GM21737 (cell line): ENCODE data around the gene CNP.

ENCODE experiments used
- ATAC-seq: cut with Tn5 transposase; IDR thresholded peaks from one replicate; pipeline ENCODE4 v1.9.1; 2021; ENCODE audit warnings: mild to moderate bottlenecking, moderate library complexity; ENCODE audit not compliant: unreplicated experiment

CNP gene

DNA sequence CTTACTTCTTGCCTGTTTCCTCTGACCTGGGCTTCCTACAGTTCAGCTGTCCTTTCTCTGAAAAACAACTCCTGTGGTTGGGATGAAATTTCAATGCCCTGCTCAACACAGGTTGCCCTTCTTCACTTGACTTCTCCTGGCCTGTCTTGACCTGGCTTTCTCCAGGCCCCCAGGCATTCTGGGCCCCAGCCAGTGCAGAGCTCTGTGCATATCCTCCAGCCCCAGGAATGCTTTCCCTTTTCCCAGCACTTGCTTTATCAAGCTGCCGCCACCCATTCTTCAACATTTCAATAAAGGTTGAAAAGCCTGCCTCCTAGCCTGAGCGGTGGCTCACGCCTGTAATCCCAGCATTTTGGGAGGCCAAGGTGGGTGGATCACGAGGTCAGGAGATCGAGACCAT, 25.4 kb upstream of the CNP start:
- no peak for ATAC-seq

GRCh38 chr17:41942626-41943373, 23.8 kb upstream of the CNP start:
- no peak for ATAC-seq

DNA sequence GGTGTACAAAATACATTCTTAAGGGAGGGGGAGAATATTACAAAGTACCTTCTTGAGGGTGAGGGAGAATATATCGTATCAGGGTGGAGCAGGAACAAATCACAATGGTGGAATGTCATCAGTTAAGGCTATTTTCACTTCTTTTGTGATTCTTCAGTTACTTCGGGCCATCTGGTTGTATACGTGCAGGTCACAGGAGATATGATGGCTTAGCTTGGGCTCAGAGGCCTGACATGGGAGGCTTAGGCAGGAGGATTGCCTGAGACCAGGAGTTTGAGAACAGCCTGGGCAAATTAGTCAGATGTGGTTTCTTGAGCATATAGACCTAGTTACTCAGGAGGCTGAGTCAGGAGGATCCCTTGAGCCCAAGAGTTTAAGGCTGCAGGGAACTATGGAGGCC, 23.1 kb upstream of the CNP start:
- no peak for ATAC-seq

DNA sequence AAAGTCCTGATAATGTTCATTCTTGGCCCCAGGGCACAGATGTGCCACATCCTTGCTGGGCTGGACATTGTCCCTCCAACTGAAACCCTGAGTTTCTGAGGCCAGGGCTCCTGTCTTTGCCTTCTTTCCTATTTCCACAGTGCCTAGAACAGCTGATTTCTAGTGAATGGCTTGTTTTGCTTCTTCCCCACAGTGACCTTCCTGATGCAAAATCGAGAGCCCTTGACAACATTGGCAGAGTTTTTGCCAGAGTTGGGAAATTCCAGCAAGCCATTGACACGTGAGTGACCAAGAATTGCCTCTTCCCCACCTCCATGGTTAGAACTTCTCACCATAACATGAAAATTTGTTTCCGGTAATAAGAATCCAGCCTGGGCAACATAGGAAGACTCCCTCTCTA, 21.7 kb upstream of the CNP start:
- ATAC-seq: no peak

GRCh38 chr17:41948762-41949460, 17.7 kb upstream of the CNP start:
- ATAC-seq: no peak

DNA sequence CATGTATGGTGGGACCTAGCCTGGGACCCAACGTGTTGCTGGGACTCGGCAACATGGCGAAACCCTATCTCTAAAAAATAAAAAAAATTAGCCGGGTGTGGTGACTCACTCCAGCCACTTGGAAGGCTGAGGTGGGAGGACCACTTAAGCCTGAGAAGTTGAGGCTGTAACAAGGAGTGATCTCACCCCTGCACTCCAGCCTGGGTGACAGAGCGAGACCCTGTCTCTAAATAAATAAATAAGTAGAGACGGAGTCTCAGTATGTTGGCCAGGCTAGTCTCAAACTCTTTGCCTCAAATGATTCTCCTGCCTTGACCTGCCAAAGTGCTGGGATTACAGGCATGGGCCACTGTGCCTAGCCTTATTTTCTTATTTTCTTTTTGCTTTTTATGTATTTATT, 10.1 kb upstream of the CNP start:
- ATAC-seq: no peak

- no peak for ATAC-seq
Measured at GRCh38 chr17:41957031-41957868, 9.3 kb upstream of the CNP start.

DNA sequence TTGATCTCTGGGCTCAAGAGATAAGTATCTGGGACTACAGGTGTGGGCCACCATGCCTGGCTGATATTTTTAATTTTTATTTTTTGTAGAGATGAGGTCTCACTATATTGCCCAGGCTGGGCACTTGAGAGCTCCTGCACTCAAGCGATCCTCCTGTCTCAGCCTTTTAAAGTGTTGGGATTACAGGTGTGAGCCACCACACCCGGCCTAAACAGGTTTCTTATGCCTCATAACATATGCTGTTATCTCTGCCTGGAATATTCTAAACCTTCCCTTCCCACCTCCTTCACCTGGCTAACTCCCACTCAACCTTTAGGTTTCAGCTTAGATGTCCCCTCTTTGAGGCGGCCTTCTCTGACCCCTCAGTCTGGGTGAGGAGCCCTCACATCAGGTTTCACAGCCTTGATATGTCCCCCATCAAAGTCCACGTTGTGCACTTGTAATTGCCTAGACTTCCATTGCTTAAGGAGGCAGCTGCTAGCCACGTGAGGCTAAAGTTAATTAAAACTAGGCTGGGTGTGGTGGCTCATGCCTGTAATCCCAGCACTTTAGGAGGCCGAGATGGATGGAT, 8.6 kb upstream of the CNP start:
- no peak for ATAC-seq

GRCh38 chr17:41959030-41959335, 7.6 kb upstream of the CNP start:
- no peak for ATAC-seq

- no peak for ATAC-seq
Measured at GRCh38 chr17:41959336-41960095, 7.1 kb upstream of the CNP start.

DNA sequence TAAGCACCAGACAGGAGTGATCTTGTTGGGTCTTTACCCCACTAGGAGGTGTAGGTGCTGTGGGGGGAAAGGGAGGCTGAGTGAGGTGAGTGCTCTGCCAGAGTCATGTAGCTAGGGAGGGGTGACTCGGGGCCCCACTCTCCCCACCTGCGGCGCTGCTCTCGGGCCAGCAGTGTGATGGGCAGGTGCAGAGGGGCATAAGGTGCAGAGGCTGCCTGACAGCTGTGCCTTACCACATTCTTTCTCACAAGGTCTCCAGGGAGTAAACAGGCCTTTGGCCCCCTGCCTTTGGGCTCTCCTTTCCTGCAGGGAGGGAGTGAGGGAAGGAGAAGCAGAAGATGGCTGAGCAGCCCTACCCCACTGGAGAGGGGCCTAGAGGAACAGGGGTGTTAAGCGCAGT, 4.5 kb upstream of the CNP start:
- no peak for ATAC-seq

- ATAC-seq: no peak
Measured at GRCh38 chr17:41962768-41963434, 3.7 kb upstream of the CNP start.

DNA sequence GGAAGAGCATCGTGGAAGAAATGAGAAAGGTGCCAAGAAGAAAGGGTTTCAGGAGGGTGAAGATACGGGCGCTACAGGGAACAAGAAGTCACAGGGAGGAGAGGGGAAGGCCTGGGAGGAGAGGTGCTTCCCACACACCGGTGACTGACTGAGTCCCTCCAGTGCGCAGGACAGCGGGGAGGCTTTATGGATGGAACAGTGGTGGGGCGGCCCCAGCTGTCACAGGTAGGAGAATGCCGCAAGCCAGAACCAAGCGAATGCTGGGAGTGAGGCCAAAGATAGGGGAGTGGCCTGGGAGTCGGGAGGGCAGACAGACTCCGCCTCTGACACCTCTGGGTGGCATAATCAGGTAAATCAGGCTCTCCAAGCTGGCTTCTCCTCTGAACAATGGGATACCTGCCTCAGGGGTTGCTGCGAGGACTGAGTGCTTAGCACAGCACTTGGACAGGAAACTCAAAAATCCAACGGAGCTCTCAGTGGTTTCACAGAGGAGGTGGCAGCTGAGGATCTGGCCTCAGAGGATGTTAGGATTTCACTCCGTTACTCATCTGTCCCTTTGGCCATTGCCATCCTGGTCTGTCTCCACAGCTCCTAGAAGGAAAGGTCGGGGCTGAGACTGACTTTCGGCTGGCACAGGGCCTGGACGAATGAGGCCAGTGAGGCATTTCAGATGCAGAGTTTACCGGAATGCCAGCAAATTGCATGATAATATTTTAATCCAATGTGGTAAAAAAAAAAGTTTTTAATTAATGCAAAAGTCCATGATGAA, 717 bp upstream of the CNP start:
- ATAC-seq: no peak

DNA sequence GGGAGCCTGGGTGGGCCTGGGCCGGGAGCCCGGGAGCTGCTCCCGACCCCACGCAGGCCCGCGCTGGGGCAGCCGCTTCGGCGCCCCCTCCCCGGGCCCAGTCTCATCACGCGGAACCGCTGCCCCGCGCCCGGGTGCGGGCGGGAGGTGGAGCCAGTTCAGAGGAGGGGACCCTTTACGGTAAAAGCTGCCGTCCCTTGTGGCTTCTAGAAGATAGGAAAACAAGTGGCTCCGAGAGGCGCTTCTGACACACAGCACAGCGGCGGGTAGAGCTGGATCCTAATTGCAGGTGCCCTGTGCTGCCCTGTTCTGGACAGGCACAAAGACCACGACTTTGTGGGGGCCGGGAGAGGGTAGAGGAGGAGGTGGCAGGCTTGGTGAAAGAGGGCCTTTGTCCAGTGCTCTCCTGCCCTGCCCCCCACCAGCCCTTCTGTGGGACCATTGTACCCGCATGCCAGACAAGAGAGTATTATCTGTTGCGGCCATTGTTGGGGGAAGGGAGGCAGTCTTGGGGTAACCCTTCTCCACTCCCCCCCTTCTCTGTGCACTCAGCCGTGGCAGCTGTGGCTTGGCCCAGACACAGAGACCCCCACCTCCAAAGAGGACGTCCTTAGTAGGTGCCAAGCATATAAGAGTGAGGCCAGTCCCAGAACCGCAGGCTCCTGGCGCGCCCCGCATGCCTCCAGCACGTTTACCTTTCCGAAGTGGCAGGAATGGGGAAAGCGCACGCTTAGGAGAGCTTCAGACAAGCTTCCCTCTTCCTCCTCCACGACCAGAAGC, 736 bp downstream of the CNP start:
- no peak for ATAC-seq

- ATAC-seq: no peak
Measured at GRCh38 chr17:41967921-41968578, 1.5 kb downstream of the CNP start.

GRCh38 chr17:41968676-41969075, 2.1 kb downstream of the CNP start:
- no peak for ATAC-seq

- ATAC-seq: no peak
Measured at GRCh38 chr17:41970901-41971331, 4.3 kb downstream of the CNP start.
